K562 (cell line): ENCODE results near the gene AGPAT4. TPM values are rescaled to one million over a fixed set of nuclear protein-coding genes. Genes with fewer than 3 reads are reported as not detected.

Source experiments
- ATAC-seq: fragments of 200-7000 bp; cut with Tn5 transposase; 3 replicates; pipeline ENCODE4 v1.9.1; 2020; ENCODE audit warnings: moderate library complexity
- BruUV-seq: library from RNA; stranded (reverse); fragments of 400-500 nt; replicated peaks from 2 replicates; lab custom pipeline; 2021; lab: Mats Ljungman, UMichigan
- CTCF ChIA-PET: fragments of 300-600 bp; formaldehyde crosslinking; extraction: SDS; loops from one replicate; lab custom pipeline; 2021; ENCODE audit warnings: low intra/inter-chr PET ratio; lab: Yijun Ruan, JAX
- POLR2A ChIA-PET: fragments of 300-600, 350-650 bp; sonication (Branson Sonifier 250); formaldehyde crosslinking; extraction: SDS; loops from one replicate; lab custom pipeline; 2021; ENCODE audit warnings: antibody characterized with exemption, inconsistent platforms; lab: Yijun Ruan, JAX
- DNase-seq, 4 experiments: peaks; one replicate each; pipeline versions ENCODE4 v3.0.0 to v3.0.0-alpha.2; 2011 to 2018; ENCODE audit warnings: low spot score in 3 of 4, mixed read lengths in 3 of 4; ENCODE audit errors: extremely low read depth in 1 of 4
- FAIRE-seq: peaks from 2 replicates; lab custom pipeline; 2011; peaks lifted over from hg19 to GRCh38; lab: Jason Lieb, UNC
- H2AFZ ChIP-seq: 2 replicates; pipeline ENCODE4 v1.6.0; 2011; ENCODE audit warnings: low read depth, low read length, control low read depth, inconsistent platforms
- H3K27ac ChIP-seq: fragments of 200-600 bp; 3 replicates; pipeline ENCODE4 v1.8.0; 2011; ENCODE audit warnings: low read depth, mild to moderate bottlenecking, control low read depth, inconsistent platforms, low read length, moderate library complexity, mixed read lengths; ENCODE audit errors: extremely low read depth
- H3K27me3 ChIP-seq, 2 experiments: fragments of 300-600 bp in 1 of 2; 2 replicates in 1 of 2; 3 replicates in 1 of 2; pipeline versions ENCODE4 v1.6.0 to v1.8.0; 2011; ENCODE audit warnings: inconsistent platforms in 2 of 2, low read length in 2 of 2, mild to moderate bottlenecking in 1 of 2, mixed read lengths in 1 of 2, moderate library complexity in 1 of 2; ENCODE audit not compliant: control insufficient read depth in 2 of 2, insufficient read depth in 2 of 2
- H3K36me3 ChIP-seq: fragments of 300-600 bp; 3 replicates; pipeline ENCODE4 v1.8.0; 2011; ENCODE audit warnings: mild to moderate bottlenecking, low read length, inconsistent platforms; ENCODE audit not compliant: control insufficient read depth, insufficient read depth
- H3K4me1 ChIP-seq, 2 experiments: fragments of 200-600 bp in 1 of 2; replicated peaks in 1 of 2; 2 replicates in 1 of 2; 3 replicates in 1 of 2; pipeline versions ENCODE4 v1.5.1 to v1.8.0; 2011; ENCODE audit warnings: inconsistent platforms in 2 of 2, low read length in 2 of 2, mild to moderate bottlenecking in 1 of 2, mixed read lengths in 1 of 2, moderate library complexity in 1 of 2; ENCODE audit not compliant: control insufficient read depth in 2 of 2, insufficient read depth in 2 of 2
- H3K4me2 ChIP-seq: 2 replicates; pipeline ENCODE4 v1.6.1; 2011; ENCODE audit warnings: low read length, control low read depth, inconsistent platforms, mixed read lengths; ENCODE audit not compliant: insufficient read depth
- H3K4me3 ChIP-seq: fragments of 200-600 bp; sonication (generic), shearing (Covaris generic); 2 replicates; pipeline ENCODE4 v1.5.1; 2016; ENCODE audit warnings: control low read depth, inconsistent platforms
- H3K79me2 ChIP-seq: fragments of 200-600 bp; 3 replicates; pipeline ENCODE4 v1.8.0; 2011; ENCODE audit warnings: low read length, inconsistent platforms; ENCODE audit not compliant: control insufficient read depth, insufficient read depth
- H3K9ac ChIP-seq, 2 experiments: 2 replicates each; pipeline versions ENCODE4 v1.6.0 to v1.6.1; 2011; ENCODE audit warnings: low read depth in 2 of 2, low read length in 2 of 2, control low read depth in 1 of 2, inconsistent platforms in 1 of 2, mild to moderate bottlenecking in 1 of 2, mixed read lengths in 1 of 2; ENCODE audit not compliant: insufficient read depth in 1 of 2
- H3K9me1 ChIP-seq: one replicate; pipeline ENCODE4 v1.6.0; 2011; ENCODE audit warnings: inconsistent platforms, mild to moderate bottlenecking, low read length, moderate library complexity; ENCODE audit not compliant: control insufficient read depth, insufficient read depth
- H3K9me3 ChIP-seq: replicated peaks from 2 replicates; pipeline ENCODE4 v1.5.1; 2011; ENCODE audit warnings: low read depth, low read length, inconsistent platforms; ENCODE audit not compliant: control insufficient read depth, insufficient read depth
- H4K20me1 ChIP-seq: replicated peaks from 2 replicates; pipeline ENCODE4 v1.6.1; 2011; ENCODE audit warnings: low read length, inconsistent platforms, mixed read lengths; ENCODE audit not compliant: control insufficient read depth, insufficient read depth
- ARID3B ChIP-seq: fragments of 250-450 bp; sonication (Bioruptor Pico); IDR thresholded peaks from 2 replicates; pipeline ENCODE4 v1.4.0; 2020; ENCODE audit warnings: borderline replicate concordance
- CAMTA2 ChIP-seq: fragments of 250-450 bp; sonication (Bioruptor Pico); conservative IDR thresholded peaks from 2 replicates; pipeline ENCODE4 v1.5.1; 2022
- CREM ChIP-seq: IDR thresholded peaks from 2 replicates; pipeline ENCODE4 v1.6.1; 2014; ENCODE audit warnings: antibody characterized with exemption, low read depth
- FOXK2 ChIP-seq, 2 experiments: fragments of 450-650 bp; IDR thresholded peaks in 1 of 2; conservative IDR thresholded peaks in 1 of 2; 2 replicates each; pipeline ENCODE4 v1.6.1; 2016; ENCODE audit warnings: low read depth in 2 of 2, mild to moderate bottlenecking in 1 of 2
- HNRNPK ChIP-seq: fragments of 200-400 bp; formaldehyde crosslinking; IDR thresholded peaks from one replicate; pipeline ENCODE4 v1.6.1; 2018; ENCODE audit warnings: mild to moderate bottlenecking, low read depth, low read length; ENCODE audit not compliant: poor library complexity, severe bottlenecking
- HNRNPL ChIP-seq: fragments of 200-400 bp; formaldehyde crosslinking; IDR thresholded peaks from 2 replicates; pipeline ENCODE4 v1.6.1; 2017; ENCODE audit warnings: low read depth, mild to moderate bottlenecking, low read length
- LEF1 ChIP-seq: fragments of 450-650 bp; IDR thresholded peaks from 2 replicates; pipeline ENCODE4 v1.6.1; 2016; ENCODE audit warnings: mild to moderate bottlenecking
- MBD2 ChIP-seq: sonication (generic); IDR thresholded peaks from 2 replicates; pipeline ENCODE4 v1.6.1; 2016; ENCODE audit warnings: low read depth, borderline replicate concordance
- NCOA6 ChIP-seq: fragments of 450-650 bp; IDR thresholded peaks from 2 replicates; pipeline ENCODE4 v1.6.1; 2017; ENCODE audit warnings: mild to moderate bottlenecking
- PKNOX1 ChIP-seq: fragments of 450-650 bp; IDR thresholded peaks from 2 replicates; pipeline ENCODE4 v1.6.1; 2016
- RCOR1 ChIP-seq, 2 experiments: IDR thresholded peaks; 2 replicates each; pipeline ENCODE4 v1.6.1; 2012; ENCODE audit warnings: low read depth in 2 of 2, low read length in 2 of 2, borderline replicate concordance in 1 of 2, improper control_type of control experiment in 1 of 2
- RHOXF2B ChIP-seq: fragments of 250-450 bp; sonication (Bioruptor Pico); conservative IDR thresholded peaks from 2 replicates; pipeline ENCODE4 v1.5.1; 2021
- TEAD1 ChIP-seq, 2 experiments: fragments of 450-650 bp in 1 of 2; sonication (generic) in 1 of 2; formaldehyde crosslinking; IDR thresholded peaks; 2 replicates each; pipeline versions ENCODE4 v1.4.0 to v1.8.0; 2020 to 2022; ENCODE audit warnings: mild to moderate bottlenecking in 2 of 2, missing genetic modification reagents in 1 of 2
- ZNF583 ChIP-seq: fragments of 250-450 bp; sonication (Bioruptor Pico); IDR thresholded peaks from 2 replicates; pipeline ENCODE4 v1.4.0; 2020
- ZNF592 ChIP-seq: fragments of 450-650 bp; IDR thresholded peaks from 2 replicates; pipeline ENCODE4 v1.6.1; 2017; ENCODE audit warnings: antibody characterized with exemption, mild to moderate bottlenecking
- WGBS: fragments of 100-300 bp; shearing (Covaris generic); methylation state at CpG from one replicate; pipeline ENCODE4 v1.1.6; 2016; ENCODE audit warnings: low coverage, mixed read lengths; ENCODE audit not compliant: insufficient coverage; ENCODE audit errors: missing lambda C conversion rate; 5-methylcytosine and 5-hydroxymethylcytosine counted together
- in situ Hi-C: fragments of 300-500 bp; cut with MboI; formaldehyde crosslinking; loops from 4 replicates; pipeline ENCODE4 v1.15.0; 2018; ENCODE audit warnings: inconsistent platforms, mixed read lengths
- intact Hi-C: fragments of 100-400 bp; cut with micrococcal nuclease; formaldehyde crosslinking; loops from 2 replicates; pipeline ENCODE4 v1.14.2; 2022
- polyA plus RNA-seq, 8 experiments: library from polyadenylated mRNA; depleted of rRNA in 4 of 8; stranded (reverse) in 5 of 8; unstranded in 3 of 8; fragments of >200 nt; fragmentation: Nextera tagmentation in 2 of 8; fragmentation: Illumina TruSeq in 1 of 8; extraction: Ambion mirVana in 2 of 8; extraction: Trizol in 1 of 8; gene quantifications; 2 replicates each; pipeline versions ENCODE4 v1.2.1 to v1.2.3, GENCODE V29; 2011 to 2014; ENCODE audit warnings: inconsistent platforms in 1 of 8, missing spikeins in 1 of 8
- total RNA-seq, 7 experiments: library from RNA; depleted of rRNA in 6 of 7; stranded (reverse); fragments of >200 nt in 6 of 7; fragmentation: Illumina TruSeq in 2 of 7; extraction: Trizol in 2 of 7; gene quantifications; 2 replicates each; pipeline versions ENCODE4 v1.2.1 to v1.2.3, GENCODE V29; 2011 to 2021; ENCODE audit warnings: low replicate concordance in 1 of 7

AGPAT4 gene
- total and polyA plus RNA-seq, 9 of the 15 experiments (the other 6 are each of a cell fraction or from before 2014, with no cell fraction given): 2.2 to 15.0 (median 5.7) TPM

GRCh38 chr6:161245363-161245762 lies 28.5 kb downstream of the AGPAT4 start (continued):
- TF ChIP-seq HNRNPK (no peak), RHOXF2B (CRISPR knock-in tag) (0 out of 2 replicates have a peak, but pooled peaks have one; percentile 14), NCOA6 (no peak), PKNOX1 (no peak)

DNA sequence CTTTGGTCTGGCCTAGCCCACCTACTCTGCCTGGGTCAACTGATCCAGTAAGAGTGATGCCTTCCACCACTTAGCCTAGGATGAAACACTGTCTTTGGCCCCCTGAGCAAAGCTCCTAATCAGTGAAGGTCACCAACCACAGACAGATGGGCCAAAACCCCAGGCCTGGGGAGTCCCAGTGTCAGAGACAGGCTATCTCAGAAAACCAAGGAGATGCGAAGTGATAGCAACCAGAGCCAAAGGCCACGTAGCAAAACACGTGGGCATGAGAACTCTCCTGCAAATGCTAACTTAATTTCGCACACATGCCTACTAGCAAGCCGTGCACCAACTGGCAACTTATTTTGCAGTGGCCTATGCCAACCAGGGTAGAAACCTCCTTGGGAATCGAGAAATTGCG lies 29.1 kb downstream of the AGPAT4 start:
- in situ Hi-C loops (loop anchor here (5.0 kb wide), 1 partner anchor 257 kb away; no protein-coding TSS in a partner anchor), intact Hi-C loops (no loop called here)
- H3K9me3 ChIP-seq: no peaks in the 10 kb centered on the region
- ChIA-PET POLR2A (interaction anchor here (0.6 to 8.0 kb wide), 8 partner anchors 10 to 1401 kb away, joined by 3 to 45 read pairs (median 6); partner anchors contain the start of gene MAP3K4), CTCF (no interaction called here)
- 0 out of 3 replicates have a peak overlapping the region, but pooled peaks have one; percentile 2 for H3K27ac ChIP-seq
- FAIRE-seq: peak; percentile 86
- H3K27me3 ChIP-seq: no peaks in the 10 kb centered on the region
- H3K9me1 ChIP-seq: no peaks in the 10 kb centered on the region
- H3K4me2 ChIP-seq: peak overlapping the region; percentile 54
- 30% methylated on average over 7 of the region's 7 CpGs for WGBS
- H3K79me2 ChIP-seq: no peaks in the 10 kb centered on the region
- H2AFZ ChIP-seq: peak overlapping the region; percentile 47; the same call in 1 of the 2 replicates
- H4K20me1 ChIP-seq: no peaks in the 10 kb centered on the region
- H3K4me3 ChIP-seq: no peak overlapping the region
- BruUV-seq: no TSS peak
- ATAC-seq: peak; percentile 78
- peak; percentile 57 to 88 (median 69) for DNase-seq
- peak overlapping the region in 1 of 2 experiments; percentile 2; a peak in 1 of 4 replicates for H3K9ac ChIP-seq
- H3K36me3 ChIP-seq: no peaks in the 10 kb centered on the region; the same call in 2 of the 3 replicates
- H3K4me1 ChIP-seq: peaks cover 7 to 20% of the 10 kb centered on the region in 2 experiments; a peak in 4 of 5 replicates
- TF ChIP-seq ZNF592 (peak; percentile 62), ARID3B (CRISPR knock-in tag) (no peak), CAMTA2 (CRISPR knock-in tag) (no peak), FOXK2 (conservative IDR thresholded peaks at IDR 0.05 in 1 of 2, IDR thresholded peaks at IDR 0.05 in 1 of 2; ENCODE audit: low read depth in 2 of 2) (no peak), MBD2 (0 out of 2 replicates have a peak, but pooled peaks have one; percentile 39), ZNF583 (CRISPR knock-in tag) (peak; percentile 27; the same call in 1 of the 2 replicates), HNRNPL (no peak), CREM (peak; percentile 74; the same call in 1 of the 2 replicates), RCOR1 (IDR thresholded peaks at IDR 0.05; ENCODE audit: borderline replicate concordance in 1 of 2, low read depth in 2 of 2, low read length in 2 of 2) (peak in 1 of 2 experiments; percentile 62; a peak in 1 of 4 replicates), TEAD1 (CRISPR knock-in tag; IDR thresholded peaks at IDR 0.05) (0 out of 4 replicates have a peak, but pooled peaks of 1 of the 2 experiments have one; percentile 25), LEF1 (no peak)
